H1 (cell line): ENCODE results near the gene CMTM5. TPM values are rescaled to one million over a fixed set of nuclear protein-coding genes. Genes with fewer than 3 reads are reported as not detected.
A peak's percentile ranks its signal among the peaks of the same experiment; 100 is the strongest.

ENCODE experiments used
- CTCF ChIA-PET: fragments of 300-600 bp; sonication (Branson Sonifier 250); formaldehyde crosslinking; loops from one replicate; lab custom pipeline; 2021; ENCODE audit not compliant: partially characterized antibody; lab: Charles Lee
- POLR2A ChIA-PET: fragments of 300-600 bp; sonication (Branson Sonifier 250); formaldehyde crosslinking; loops from one replicate; lab custom pipeline; 2021; ENCODE audit warnings: inconsistent platforms; ENCODE audit not compliant: partially characterized antibody; lab: Charles Lee
- DNase-seq, 2 experiments: peaks; one replicate each; pipeline versions ENCODE4 v3.0.0 to v3.0.0-alpha.2; 2010 to 2022; ENCODE audit warnings: low spot score in 2 of 2, low read depth in 1 of 2, mixed read lengths in 1 of 2
- FAIRE-seq: peaks from 2 replicates; lab custom pipeline; 2011; peaks lifted over from hg19 to GRCh38; lab: Jason Lieb, UNC
- H2AFZ ChIP-seq: 2 replicates; pipeline ENCODE4 v1.8.1; 2012; ENCODE audit warnings: low read length, inconsistent platforms
- H2AK5ac ChIP-seq: 2 replicates; pipeline ENCODE4 v1.6.1; 2013; ENCODE audit warnings: low read depth, low read length
- H2BK120ac ChIP-seq: replicated peaks from 2 replicates; pipeline ENCODE3; 2013; ENCODE audit warnings: low read depth, low read length, inconsistent platforms
- H2BK12ac ChIP-seq: 2 replicates; pipeline ENCODE4 v1.6.1; 2013; ENCODE audit warnings: low read depth, low read length
- H2BK15ac ChIP-seq: 2 replicates; pipeline ENCODE4 v1.6.1; 2013; ENCODE audit warnings: low read length
- H2BK20ac ChIP-seq: 2 replicates; pipeline ENCODE4 v1.6.1; 2013; ENCODE audit warnings: low read length
- H2BK5ac ChIP-seq: 2 replicates; pipeline ENCODE4 v1.6.1; 2013; ENCODE audit warnings: low read depth, low read length
- H3K14ac ChIP-seq: 2 replicates; pipeline ENCODE4 v1.6.1; 2013; ENCODE audit warnings: inconsistent platforms; ENCODE audit not compliant: insufficient read length
- H3K18ac ChIP-seq: 2 replicates; pipeline ENCODE4 v1.6.1; 2013; ENCODE audit warnings: low read length; ENCODE audit errors: extremely low read depth
- H3K23ac ChIP-seq: 2 replicates; pipeline ENCODE4 v1.6.1; 2013; ENCODE audit warnings: inconsistent platforms; ENCODE audit not compliant: insufficient read length
- H3K23me2 ChIP-seq: 2 replicates; pipeline ENCODE4 v1.6.1; 2013; ENCODE audit warnings: low read depth, low read length
- H3K27ac ChIP-seq: 2 replicates; pipeline ENCODE4 v1.6.1; 2011; ENCODE audit warnings: low read depth, low read length, inconsistent platforms
- H3K27me3 ChIP-seq, 4 experiments: replicated peaks in 1 of 4; 1 replicate in 1 of 4; 2 replicates in 3 of 4; pipeline versions ENCODE4 v1.6.1 to v1.8.1; 2011 to 2013; ENCODE audit warnings: low read length in 3 of 4, mild to moderate bottlenecking in 3 of 4, inconsistent platforms in 2 of 4, mixed read lengths in 2 of 4, moderate library complexity in 1 of 4; ENCODE audit not compliant: control insufficient read depth in 3 of 4, insufficient read depth in 3 of 4; ENCODE audit errors: extremely low read depth in 1 of 4
- H3K36me3 ChIP-seq, 4 experiments: 2 replicates each; pipeline versions ENCODE4 v1.6.1 to v1.8.1; 2011 to 2013; ENCODE audit warnings: mild to moderate bottlenecking in 4 of 4, low read length in 3 of 4, moderate library complexity in 2 of 4, control low read depth in 1 of 4, inconsistent platforms in 1 of 4; ENCODE audit not compliant: insufficient read depth in 4 of 4, control insufficient read depth in 2 of 4
- H3K4ac ChIP-seq: replicated peaks from 2 replicates; pipeline ENCODE3; 2013; ENCODE audit warnings: low read length, low read depth, mixed read lengths, inconsistent platforms; ENCODE audit not compliant: insufficient read length
- H3K4me1 ChIP-seq, 4 experiments: replicated peaks in 1 of 4; 1 replicate in 1 of 4; 2 replicates in 3 of 4; pipeline versions ENCODE4 v1.6.1 to v1.8.1; 2011 to 2013; ENCODE audit warnings: low read length in 3 of 4, inconsistent platforms in 2 of 4, mixed read lengths in 1 of 4; ENCODE audit not compliant: insufficient read depth in 4 of 4, control insufficient read depth in 3 of 4
- H3K4me2 ChIP-seq, 2 experiments: 2 replicates each; pipeline versions ENCODE4 v1.6.1 to v1.8.1; 2011 to 2013; ENCODE audit warnings: low read depth in 2 of 2, low read length in 2 of 2, control low read depth in 1 of 2, inconsistent platforms in 1 of 2, mild to moderate bottlenecking in 1 of 2; ENCODE audit not compliant: insufficient read depth in 1 of 2
- H3K4me3 ChIP-seq, 4 experiments: fragments of 200-600, 300-600 bp in 1 of 4; sonication (generic), shearing (Covaris generic), sonication (Bioruptor Twin) in 1 of 4; 2 replicates each; pipeline versions ENCODE4 v1.5.1 to v1.8.1; 2011 to 2016; ENCODE audit warnings: low read length in 4 of 4, low read depth in 3 of 4, control low read depth in 2 of 4, inconsistent platforms in 2 of 4, mild to moderate bottlenecking in 2 of 4, mixed read lengths in 1 of 4, moderate library complexity in 1 of 4; ENCODE audit not compliant: insufficient read depth in 2 of 4; ENCODE audit errors: extremely low read depth in 1 of 4
- H3K56ac ChIP-seq: replicated peaks from 2 replicates; pipeline ENCODE3; 2013; ENCODE audit warnings: low read depth, mild to moderate bottlenecking, mixed read lengths, low read length, inconsistent platforms; ENCODE audit not compliant: insufficient read length
- H3K79me1 ChIP-seq: 2 replicates; pipeline ENCODE4 v1.6.1; 2013; ENCODE audit warnings: low read depth, low read length, control low read depth
- H3K79me2 ChIP-seq, 2 experiments: 2 replicates each; pipeline versions ENCODE4 v1.6.1 to v1.8.1; 2012 to 2013; ENCODE audit warnings: low read length in 2 of 2, mild to moderate bottlenecking in 2 of 2, inconsistent platforms in 1 of 2; ENCODE audit not compliant: insufficient read depth in 2 of 2, control insufficient read depth in 1 of 2
- H3K9ac ChIP-seq, 4 experiments: replicated peaks in 1 of 4; 1 replicate in 1 of 4; 2 replicates in 3 of 4; pipeline versions ENCODE4 v1.6.1 to v1.8.1; 2011 to 2013; ENCODE audit warnings: low read depth in 3 of 4, low read length in 3 of 4, control low read depth in 2 of 4, mild to moderate bottlenecking in 2 of 4, moderate library complexity in 2 of 4, inconsistent platforms in 1 of 4; ENCODE audit errors: extremely low read depth in 1 of 4
- H3K9me3 ChIP-seq, 2 experiments: 2 replicates each; pipeline versions ENCODE4 v1.6.1 to v1.8.1; 2012 to 2013; ENCODE audit warnings: mild to moderate bottlenecking in 2 of 2, moderate library complexity in 2 of 2, control low read depth in 1 of 2, inconsistent platforms in 1 of 2, low read depth in 1 of 2, low read length in 1 of 2, mixed read lengths in 1 of 2; ENCODE audit not compliant: insufficient read depth in 2 of 2
- H4K20me1 ChIP-seq, 2 experiments: replicated peaks in 1 of 2; 2 replicates each; pipeline versions ENCODE3 to v1.8.1; 2011 to 2013; ENCODE audit warnings: inconsistent platforms in 2 of 2, low read length in 2 of 2, mild to moderate bottlenecking in 1 of 2; ENCODE audit not compliant: insufficient read depth in 2 of 2, control insufficient read depth in 1 of 2
- H4K5ac ChIP-seq: 2 replicates; pipeline ENCODE4 v1.6.1; 2013; ENCODE audit warnings: low read length, low read depth, mixed read lengths, inconsistent platforms; ENCODE audit not compliant: insufficient read length
- H4K8ac ChIP-seq: 2 replicates; pipeline ENCODE4 v1.8.0; 2013; ENCODE audit warnings: mild to moderate bottlenecking, moderate library complexity, low read length, inconsistent platforms; ENCODE audit not compliant: insufficient read depth; ENCODE audit errors: extremely low read depth
- H4K91ac ChIP-seq: replicated peaks from 2 replicates; pipeline ENCODE3; 2013; ENCODE audit warnings: low read length, mixed read lengths, inconsistent platforms; ENCODE audit not compliant: insufficient read length
- ATF2 ChIP-seq: IDR thresholded peaks from 2 replicates; pipeline ENCODE4 v1.6.1; 2012; ENCODE audit warnings: low read length, inconsistent platforms
- BCL11A ChIP-seq, 2 experiments: IDR thresholded peaks; one replicate each; pipeline ENCODE4 v1.6.1; 2011; ENCODE audit warnings: low read depth in 2 of 2, low read length in 2 of 2, mild to moderate bottlenecking in 2 of 2
- JUN ChIP-seq: IDR thresholded peaks from 2 replicates; pipeline ENCODE4 v1.6.1; 2011; ENCODE audit warnings: low read depth, mild to moderate bottlenecking, improper control_type of control experiment, low read length
- WGBS, 2 experiments: shearing (Covaris generic) in 1 of 2; methylation state at CpG; one replicate each; pipeline versions ENCODE4 v1.1.6 to v1.1.7; 2013 to 2015; ENCODE audit warnings: low lambda C conversion rate in 2 of 2, mixed read lengths in 2 of 2, inconsistent platforms in 1 of 2, low coverage in 1 of 2, missing lambda C conversion rate in 1 of 2; ENCODE audit not compliant: insufficient replicate concordance in 2 of 2, insufficient coverage in 1 of 2, insufficient read length in 1 of 2; ENCODE audit errors: extremely low coverage in 1 of 2, missing lambda C conversion rate in 1 of 2; 5-methylcytosine and 5-hydroxymethylcytosine counted together
- polyA plus RNA-seq, 7 experiments: library from polyadenylated mRNA; depleted of rRNA in 3 of 7; stranded (reverse) in 5 of 7; unstranded in 2 of 7; fragments of >200 nt in 5 of 7; fragments of 200-250 nt in 2 of 7; gene quantifications; 1 replicate in 5 of 7; 2 replicates in 1 of 7; 4 replicates in 1 of 7; pipeline versions ENCODE4 v1.2.1 to v1.2.3, GENCODE V29; 2011 to 2013; ENCODE audit warnings: missing spikeins in 2 of 7, mixed read lengths in 2 of 7
- total RNA-seq: library from RNA; stranded (reverse); fragmentation: NEBNext Ultra II Directional; extraction: Animal tissue kit (Norgen Biotek cat#: 25700); gene quantifications from 2 replicates; pipeline ENCODE4 v1.2.1, GENCODE V29; 2021

CMTM5 gene
- total and polyA plus RNA-seq, 2 of the 8 experiments (the other 6 are each of a cell fraction or from before 2014, with no cell fraction given), result 2.1 TPM; not detected in 1

- H4K20me1 ChIP-seq, result peaks cover 8 to 11% of the 10 kb centered on the region in 2 experiments
- peak overlapping the region; percentile 69 to 79 (median 77) for H3K4me3 ChIP-seq
- peak overlapping the region; percentile 85 for H3K27ac ChIP-seq
- 2% methylated on average over 24 of the region's 51 CpGs; no CpG with 5 or more reads in 1 of the 2 experiments for WGBS, 2 experiments
- H3K23ac ChIP-seq, result no peak overlapping the region
- ChIA-PET POLR2A (interaction anchor here (0.8 to 7.1 kb wide), 20 partner anchors 11 to 266 kb away, joined by 3 to 73 read pairs (median 3); partner anchors contain the start of genes BCL2L2, CMTM5, MYH7 and PABPN1), CTCF (interaction anchor here (1.1 to 20.9 kb wide), 5 partner anchors 13 to 119 kb away, joined by 3 to 333 read pairs (median 4); partner anchors contain the start of genes CMTM5 and IL25)
- peak overlapping the region; percentile 69; the same call in 1 of the 2 replicates for H2BK5ac ChIP-seq
- H3K18ac ChIP-seq, result peak overlapping the region; percentile 89
- peaks cover 0 to 12% (median 10%) of the 10 kb centered on the region in 4 experiments; a peak in 5 of 7 replicates for H3K27me3 ChIP-seq
- H2AFZ ChIP-seq, result no peak overlapping the region
- peak overlapping the region; percentile 30 for H4K91ac ChIP-seq
- peaks cover 0 to 5% (median 0%) of the 10 kb centered on the region in 4 experiments; a peak in 2 of 8 replicates for H3K36me3 ChIP-seq
- FAIRE-seq (no peak), DNase-seq (peak in 1 of 2 experiments; percentile 82)
- peak overlapping the region; percentile 85 to 90 for H3K4me2 ChIP-seq
- H3K23me2 ChIP-seq, result peaks cover 21% of the 10 kb centered on the region; the same call in 1 of the 2 replicates
- H4K8ac ChIP-seq, result peak overlapping the region; percentile 88
- peak overlapping the region; percentile 78 for H3K56ac ChIP-seq
- peak overlapping the region; percentile 73 for H4K5ac ChIP-seq
- H2BK120ac ChIP-seq, result no peak overlapping the region
- H2BK20ac ChIP-seq, result no peak overlapping the region
- peak overlapping the region in 3 of 4 experiments; percentile 69 to 90 (median 71); a peak in 6 of 7 replicates for H3K9ac ChIP-seq
- peaks cover 2 to 22% (median 14%) of the 10 kb centered on the region in 4 experiments; a peak in 6 of 7 replicates for H3K4me1 ChIP-seq
- no peak overlapping the region for H3K14ac ChIP-seq
- H3K9me3 ChIP-seq, result no peaks in the 10 kb centered on the region
- peak overlapping the region; percentile 29; the same call in 1 of the 2 replicates for H2BK15ac ChIP-seq
- H2AK5ac ChIP-seq, result no peak overlapping the region
- no peak overlapping the region for H3K4ac ChIP-seq
- no peak overlapping the region for H2BK12ac ChIP-seq
- H3K79me2 ChIP-seq, result no peaks in the 10 kb centered on the region
- no peaks in the 10 kb centered on the region for H3K79me1 ChIP-seq
- no peak for TF ChIP-seq BCL11A (IDR thresholded peaks at IDR 0.05; ENCODE audit: low read depth in 2 of 2, low read length in 2 of 2)
- no peak for TF ChIP-seq JUN
- TF ChIP-seq ATF2, result no peak
These were observed 11.0 kb upstream of the CMTM5 start for GRCh38 chr14:23365732-23366425.
